HG03108 (cell line): ENCODE measurements around the gene MCM5.
"Not testable (repeated sequence)": the region's sequence is repeated elsewhere in the genome, so short reads cannot be mapped to it uniquely, and the experiment has no call there.

Experiments
- ATAC-seq: cut with Tn5 transposase; IDR thresholded peaks from one replicate; pipeline ENCODE4 v1.9.1; 2021; ENCODE audit warnings: moderate library complexity; ENCODE audit not compliant: unreplicated experiment

Gene MCM5

DNA sequence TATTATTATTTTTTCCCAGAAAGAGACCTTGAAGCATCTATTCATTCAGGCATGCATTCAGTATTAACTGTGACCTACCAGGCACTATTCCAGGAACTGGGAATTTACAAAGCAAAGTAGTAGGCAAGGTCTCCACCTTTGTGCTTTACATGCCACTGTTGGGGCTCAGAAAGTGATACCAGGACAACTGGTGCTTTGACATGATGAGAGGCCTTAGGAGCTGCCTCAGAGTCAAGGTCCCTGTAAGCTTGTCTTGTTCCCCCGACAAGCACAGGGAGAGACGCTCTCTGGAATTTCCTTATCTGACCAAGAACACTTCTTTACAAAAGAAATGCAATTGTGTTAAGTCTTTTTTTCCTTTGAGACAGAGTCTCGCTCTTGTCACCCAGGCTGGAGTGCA is 21.3 kb upstream of the MCM5 start:
- no peak for ATAC-seq

- no peak for ATAC-seq
Observed at GRCh38 chr22:35379146-35379993, 20.6 kb upstream of the MCM5 start.

DNA sequence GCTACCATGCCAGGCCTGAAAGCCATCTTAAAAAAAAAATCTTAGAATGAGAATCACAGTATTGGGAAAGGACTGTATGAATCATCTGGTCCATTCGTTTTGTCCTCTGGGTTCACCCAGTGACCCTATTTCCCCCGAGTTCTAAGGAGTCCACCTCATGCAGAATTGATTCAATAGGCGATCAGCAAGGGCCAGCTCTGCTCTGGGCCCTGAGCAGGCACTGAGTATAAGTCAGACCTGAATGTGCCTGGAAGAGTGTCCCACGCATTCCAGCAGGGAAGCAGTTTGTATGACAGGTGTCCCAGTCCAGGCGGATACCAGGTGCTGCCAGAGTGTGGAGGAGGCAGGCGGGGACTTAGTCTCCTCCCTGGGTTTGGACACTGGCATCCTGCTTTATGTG is 19.9 kb upstream of the MCM5 start:
- ATAC-seq: no peak

DNA sequence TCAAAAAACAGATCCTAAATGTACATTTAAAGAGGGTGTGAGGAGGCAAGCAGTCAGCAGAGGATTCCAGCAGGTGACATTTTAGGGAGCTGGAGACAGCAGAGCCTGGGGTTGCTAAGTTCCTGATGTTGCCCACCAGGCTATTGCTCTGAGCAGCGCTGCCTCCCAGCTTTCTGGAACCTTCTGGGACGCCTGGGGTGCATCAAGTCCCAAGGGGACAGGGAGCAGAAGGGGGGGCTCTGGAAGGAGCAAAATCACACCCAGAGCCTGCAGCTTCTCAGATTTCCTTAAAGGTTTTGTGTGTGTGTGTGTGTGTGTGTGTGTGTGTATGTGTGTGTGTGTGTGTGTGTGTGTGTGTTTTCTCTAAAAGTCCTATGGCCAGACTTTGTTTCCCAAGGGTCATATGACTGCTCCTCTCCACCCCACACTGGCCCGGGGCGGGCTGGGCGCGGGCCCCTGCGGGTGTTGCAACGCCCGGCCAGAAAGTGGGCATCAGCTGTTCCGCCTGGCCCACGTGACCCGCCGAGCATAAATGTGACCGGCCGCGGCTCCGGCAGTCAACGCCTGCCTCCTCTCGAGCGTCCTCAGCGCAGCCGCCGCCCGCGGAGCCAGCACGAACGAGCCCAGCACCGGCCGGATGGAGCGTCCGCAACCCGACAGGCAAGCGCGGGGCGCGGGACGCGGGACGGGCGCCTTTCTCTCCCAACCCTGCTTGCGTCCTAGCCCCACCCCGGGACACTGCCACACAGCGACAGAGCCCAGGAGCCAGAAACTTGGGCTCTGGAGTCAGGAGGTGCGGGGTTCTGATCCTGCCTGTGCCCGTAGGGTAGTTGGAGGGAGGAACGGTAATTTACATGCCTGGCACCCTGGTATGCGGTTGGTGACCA is 19.2 kb upstream of the MCM5 start, which contains the start of gene HMOX1:
Gene HMOX1, plus strand, starts transcription at position 560 of the 887 bp plus-strand sequence. Its CDS starts 78 bp downstream, at position 638.
- peak; percentile 62 for ATAC-seq

- ATAC-seq: no peak
Observed at GRCh38 chr22:35381424-35382009, 18.4 kb upstream of the MCM5 start.

DNA sequence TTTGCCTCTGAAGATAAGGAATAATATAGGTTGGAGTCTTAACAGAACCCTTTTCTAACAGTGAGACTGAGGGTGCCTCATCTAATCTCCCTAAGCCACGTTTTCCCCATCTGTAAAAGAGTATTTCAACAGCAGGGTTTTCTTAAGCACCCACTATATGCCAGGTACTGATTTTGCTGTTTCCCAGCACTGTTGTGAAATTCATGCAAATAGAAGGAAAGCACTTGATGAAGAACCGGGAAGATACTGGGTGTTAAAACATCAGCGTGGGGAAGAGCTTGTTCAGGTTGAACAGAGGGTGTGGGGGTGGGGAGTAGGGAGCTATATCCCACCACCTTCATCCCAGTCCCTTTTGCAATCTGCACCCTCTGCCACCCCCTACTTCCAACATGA is 16.3 kb upstream of the MCM5 start:
- no peak for ATAC-seq

DNA sequence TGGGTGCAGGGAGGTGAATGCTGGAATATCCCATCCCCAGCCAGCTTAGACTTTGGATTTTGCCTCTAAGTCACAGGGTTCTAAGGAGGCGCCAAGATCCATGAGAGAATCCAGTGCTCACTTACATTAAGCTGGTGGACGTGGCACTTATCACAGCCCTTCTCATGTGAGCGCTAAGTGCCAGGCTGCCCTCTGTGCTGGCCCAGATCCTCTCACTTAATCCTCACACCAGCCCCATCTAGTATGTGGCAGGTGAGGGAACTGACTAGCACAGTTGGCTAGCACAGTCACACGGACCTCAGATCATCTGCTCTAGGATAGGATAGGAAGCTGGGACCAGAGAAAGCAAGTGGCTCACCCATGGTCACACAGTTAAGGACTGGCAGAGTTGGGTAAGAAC is 15.4 kb upstream of the MCM5 start:
- no peak for ATAC-seq

GRCh38 chr22:35384975-35385588 is 14.9 kb upstream of the MCM5 start:
- ATAC-seq: no peak

DNA sequence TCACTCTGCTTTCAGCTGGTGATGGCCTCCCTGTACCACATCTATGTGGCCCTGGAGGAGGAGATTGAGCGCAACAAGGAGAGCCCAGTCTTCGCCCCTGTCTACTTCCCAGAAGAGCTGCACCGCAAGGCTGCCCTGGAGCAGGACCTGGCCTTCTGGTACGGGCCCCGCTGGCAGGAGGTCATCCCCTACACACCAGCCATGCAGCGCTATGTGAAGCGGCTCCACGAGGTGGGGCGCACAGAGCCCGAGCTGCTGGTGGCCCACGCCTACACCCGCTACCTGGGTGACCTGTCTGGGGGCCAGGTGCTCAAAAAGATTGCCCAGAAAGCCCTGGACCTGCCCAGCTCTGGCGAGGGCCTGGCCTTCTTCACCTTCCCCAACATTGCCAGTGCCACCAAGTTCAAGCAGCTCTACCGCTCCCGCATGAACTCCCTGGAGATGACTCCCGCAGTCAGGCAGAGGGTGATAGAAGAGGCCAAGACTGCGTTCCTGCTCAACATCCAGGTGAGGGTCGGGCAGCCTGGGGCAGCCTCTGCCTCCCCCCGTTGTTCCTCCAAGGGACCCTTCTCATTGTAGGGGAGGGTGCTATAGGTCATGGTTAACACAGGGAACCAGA is 13.2 kb upstream of the MCM5 start:
- ATAC-seq: no peak

DNA sequence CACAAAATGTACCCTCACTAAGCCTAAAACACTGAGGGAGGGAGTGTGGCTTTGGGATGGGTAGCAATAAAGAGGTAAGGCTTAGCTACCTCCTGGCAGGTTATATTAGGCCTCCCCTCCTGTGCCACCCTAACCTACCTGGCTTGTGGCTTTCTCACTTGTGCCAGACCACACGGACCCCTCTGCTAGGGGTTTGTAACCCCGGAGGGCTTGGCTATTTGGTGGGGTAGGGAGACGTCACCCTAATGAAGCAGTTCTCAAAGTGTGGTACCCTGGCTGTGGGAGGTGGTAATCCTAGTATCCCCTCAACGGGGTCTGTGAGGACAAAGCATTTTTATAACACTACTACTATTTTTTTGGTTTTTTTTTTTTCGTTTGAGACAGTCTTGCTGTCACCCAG is 9.0 kb upstream of the MCM5 start:
- ATAC-seq: no peak

- ATAC-seq: peak; percentile 56
Observed at GRCh38 chr22:35392357-35392756, 7.6 kb upstream of the MCM5 start.

DNA sequence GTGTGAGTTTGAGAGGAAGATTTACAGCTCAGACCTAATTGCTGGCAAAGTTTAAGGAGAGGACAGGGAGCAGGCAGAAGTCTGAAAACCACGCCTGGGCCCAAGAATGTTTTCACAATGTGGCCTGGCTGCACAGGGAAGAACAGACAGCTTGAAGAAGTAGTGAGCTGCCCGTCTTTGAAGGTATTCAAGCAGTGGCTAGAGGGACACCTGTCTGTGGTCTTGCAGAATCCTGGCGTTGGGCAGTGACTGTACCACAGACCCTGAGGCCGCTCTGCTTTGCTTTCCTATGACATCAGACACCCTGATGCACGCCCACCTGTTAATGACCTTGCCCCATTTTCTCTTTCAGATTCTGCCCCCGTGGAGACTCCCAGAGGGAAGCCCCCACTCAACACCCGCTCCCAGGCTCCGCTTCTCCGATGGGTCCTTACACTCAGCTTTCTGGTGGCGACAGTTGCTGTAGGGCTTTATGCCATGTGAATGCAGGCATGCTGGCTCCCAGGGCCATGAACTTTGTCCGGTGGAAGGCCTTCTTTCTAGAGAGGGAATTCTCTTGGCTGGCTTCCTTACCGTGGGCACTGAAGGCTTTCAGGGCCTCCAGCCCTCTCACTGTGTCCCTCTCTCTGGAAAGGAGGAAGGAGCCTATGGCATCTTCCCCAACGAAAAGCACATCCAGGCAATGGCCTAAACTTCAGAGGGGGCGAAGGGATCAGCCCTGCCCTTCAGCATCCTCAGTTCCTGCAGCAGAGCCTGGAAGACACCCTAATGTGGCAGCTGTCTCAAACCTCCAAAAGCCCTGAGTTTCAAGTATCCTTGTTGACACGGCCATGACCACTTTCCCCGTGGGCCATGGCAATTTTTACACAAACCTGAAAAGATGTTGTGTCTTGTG is 6.6 kb upstream of the MCM5 start:
- no peak for ATAC-seq

- no peak for ATAC-seq
Observed at GRCh38 chr22:35394011-35394312, 6.0 kb upstream of the MCM5 start.

- ATAC-seq: no peak
Observed at GRCh38 chr22:35394810-35395563, 5.0 kb upstream of the MCM5 start.

DNA sequence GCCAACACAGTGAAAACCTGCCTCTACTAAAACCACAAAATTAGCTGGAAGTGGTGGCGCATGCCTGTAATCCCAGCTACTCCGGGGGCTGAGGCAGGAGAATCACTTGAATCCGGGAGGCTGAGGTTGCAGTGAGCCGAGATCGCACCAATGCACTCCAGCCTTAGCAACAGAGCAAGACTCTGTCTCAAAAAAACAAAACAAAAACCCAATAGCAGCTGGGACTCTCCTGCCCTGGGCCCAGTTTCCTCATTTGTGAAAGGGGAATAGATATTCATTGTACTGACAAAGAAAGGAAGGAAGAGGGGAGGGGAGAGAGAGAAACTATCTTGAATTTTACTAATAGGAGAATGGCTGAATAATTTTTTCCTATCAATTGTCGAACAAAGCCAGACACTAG is 3.3 kb upstream of the MCM5 start:
- ATAC-seq: not testable (repeated sequence)

DNA sequence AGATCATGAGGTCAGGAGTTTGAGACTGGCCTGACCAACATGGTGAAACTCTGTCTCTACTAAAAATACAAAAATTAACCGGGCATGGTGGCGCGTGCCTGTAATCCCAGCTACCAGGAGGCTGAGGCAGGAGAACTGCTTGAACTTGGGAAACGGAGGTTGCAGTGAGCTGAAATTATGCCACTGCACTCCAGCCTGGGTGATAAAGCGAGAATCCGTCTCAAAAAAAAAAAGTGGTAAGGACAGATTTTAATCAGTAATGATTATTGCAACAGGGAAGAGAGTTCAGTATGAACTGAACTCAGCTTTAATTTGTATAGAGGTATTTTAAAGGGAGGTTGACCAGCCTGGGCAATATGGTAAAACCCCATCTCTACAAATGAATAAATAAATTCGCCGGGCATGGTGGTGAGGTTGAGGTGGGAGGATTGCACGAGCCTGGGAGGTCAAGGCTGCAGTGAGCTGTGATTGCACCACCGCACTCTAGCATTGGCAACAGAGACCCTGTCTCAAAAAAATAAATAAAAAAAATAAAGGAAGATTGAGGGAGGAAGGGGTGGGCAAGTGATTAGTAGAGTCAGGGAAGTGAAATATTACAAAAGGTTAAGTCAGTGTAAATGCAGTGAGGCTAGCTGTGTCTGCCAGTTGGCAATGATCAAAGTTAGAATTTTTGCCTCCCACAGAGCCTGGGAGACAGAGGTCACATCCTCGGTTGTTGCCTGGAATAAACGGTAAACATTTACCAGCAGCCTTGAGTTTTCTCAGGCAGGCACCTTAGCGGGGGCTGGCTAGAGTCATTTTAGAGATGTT is 2.6 kb upstream of the MCM5 start:
- no peak for ATAC-seq

- no peak for ATAC-seq
Observed at GRCh38 chr22:35398591-35398973, 1.4 kb upstream of the MCM5 start.

DNA sequence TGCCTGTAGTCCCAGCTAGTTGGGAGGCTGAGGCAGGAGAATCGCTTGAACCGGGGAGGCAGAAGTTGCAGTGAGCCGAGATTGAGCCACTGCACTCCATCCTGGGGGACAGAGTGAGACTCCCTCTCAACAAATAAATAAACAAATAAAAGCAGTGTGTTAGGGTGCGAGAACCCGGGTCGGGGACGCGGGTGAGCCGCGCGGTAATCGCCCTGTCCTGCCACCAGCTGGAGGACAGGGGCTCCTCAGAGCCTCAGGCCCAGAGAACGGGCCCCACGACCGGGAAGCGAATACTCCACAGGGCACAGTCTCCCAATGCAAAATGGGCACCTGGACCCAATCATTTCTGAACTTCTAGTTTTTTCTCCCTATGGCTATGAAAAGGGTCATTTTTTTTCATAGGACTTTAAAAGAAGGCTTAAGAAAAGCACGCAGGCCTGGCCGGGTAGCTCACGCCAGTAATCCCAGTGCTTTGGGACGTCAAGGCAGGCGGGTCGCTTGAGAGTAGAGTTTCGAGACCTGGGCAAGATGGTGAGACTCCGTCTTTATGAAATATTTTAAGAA is 744 bp upstream of the MCM5 start:
- no peak for ATAC-seq
